HEK293 (cell line): Measurements from ENCODE around the gene SYTL1.
A peak's percentile ranks its signal among the peaks of the same experiment; 100 is the strongest.

Experiments
- CTCF ChIA-PET: fragments of 350-600 bp; formaldehyde crosslinking; extraction: SDS; loops from one replicate; lab custom pipeline; 2021; ENCODE audit warnings: antibody characterized with exemption; lab: Yijun Ruan, JAX
- POLR2A ChIA-PET: fragments of 300-600 bp; formaldehyde crosslinking; extraction: SDS; loops from one replicate; lab custom pipeline; 2020; ENCODE audit warnings: antibody characterized with exemption, inconsistent platforms; lab: Yijun Ruan, JAX
- H3K27ac ChIP-seq: fragments of 200-500 bp; sonication (Bioruptor generic); 2 replicates; pipeline ENCODE4 v1.5.1; 2014; ENCODE audit warnings: low read depth, low read length, control low read depth, inconsistent platforms; ENCODE audit errors: extremely low read depth
- H3K36me3 ChIP-seq, 2 experiments: fragments of 200-500 bp in 1 of 2; sonication (Bioruptor generic) in 1 of 2; 1 replicate in 1 of 2; 2 replicates in 1 of 2; pipeline ENCODE4 v1.5.1; 2014 to 2017; ENCODE audit warnings: inconsistent platforms in 2 of 2, low read length in 2 of 2; ENCODE audit not compliant: control insufficient read depth in 2 of 2, insufficient read depth in 1 of 2
- H3K4me1 ChIP-seq: fragments of 200-500 bp; sonication (Bioruptor generic); 2 replicates; pipeline ENCODE4 v1.5.1; 2014; ENCODE audit warnings: mild to moderate bottlenecking, low read length, inconsistent platforms; ENCODE audit not compliant: control insufficient read depth, insufficient read depth
- H3K4me3 ChIP-seq: 2 replicates; pipeline ENCODE4 v1.5.1; 2011; ENCODE audit warnings: low read depth, mild to moderate bottlenecking, control low read depth, low read length, moderate library complexity
- H3K9me3 ChIP-seq: fragments of 200-500 bp; sonication (Bioruptor generic); 2 replicates; pipeline ENCODE4 v1.5.1; 2014; ENCODE audit warnings: low read depth, low read length, inconsistent platforms; ENCODE audit not compliant: control insufficient read depth, insufficient read depth
- HOXC10 ChIP-seq: sonication (generic); formaldehyde crosslinking; IDR thresholded peaks from 2 replicates; pipeline ENCODE4 v1.8.1; 2023; ENCODE audit warnings: mild to moderate bottlenecking, missing genetic modification reagents
- RBAK ChIP-seq: fragments of 450-650 bp; formaldehyde crosslinking; IDR thresholded peaks from 2 replicates; pipeline ENCODE4 v1.5.1; 2016; ENCODE audit warnings: missing biosample characterization, missing genetic modification characterization
- SP7 ChIP-seq: fragments of 450-650 bp; formaldehyde crosslinking; IDR thresholded peaks from 2 replicates; pipeline ENCODE4 v1.5.1; 2016; ENCODE audit warnings: missing biosample characterization, missing genetic modification characterization
- TCF7L2 ChIP-seq: IDR thresholded peaks from 2 replicates; pipeline ENCODE4 v1.6.1; 2011; ENCODE audit warnings: low read depth, mild to moderate bottlenecking, inconsistent platforms, low read length, moderate library complexity, borderline replicate concordance
- ZBTB21 ChIP-seq: fragments of 450-650 bp; formaldehyde crosslinking; IDR thresholded peaks from 2 replicates; pipeline ENCODE4 v1.5.1; 2017; ENCODE audit warnings: missing biosample characterization, missing genetic modification characterization
- ZFHX2 ChIP-seq: fragments of 450-650 bp; formaldehyde crosslinking; conservative IDR thresholded peaks from 2 replicates; pipeline ENCODE4 v1.5.1; 2016; ENCODE audit warnings: missing biosample characterization, missing genetic modification characterization
- ZFP69B ChIP-seq: fragments of 450-650 bp; formaldehyde crosslinking; IDR thresholded peaks from 2 replicates; pipeline ENCODE4 v1.5.1; 2016; ENCODE audit warnings: missing biosample characterization, missing genetic modification characterization
- ZNF174 ChIP-seq: fragments of 450-650 bp; formaldehyde crosslinking; IDR thresholded peaks from 2 replicates; pipeline ENCODE4 v1.5.0; 2017; ENCODE audit warnings: missing biosample characterization, mild to moderate bottlenecking, missing genetic modification characterization
- ZNF184 ChIP-seq: fragments of 450-650 bp; IDR thresholded peaks from 2 replicates; pipeline ENCODE4 v1.5.1; 2018; ENCODE audit warnings: missing biosample characterization, mild to moderate bottlenecking, missing genetic modification characterization
- ZNF202 ChIP-seq: fragments of 450-650 bp; formaldehyde crosslinking; IDR thresholded peaks from 2 replicates; pipeline ENCODE4 v1.5.1; 2016; ENCODE audit warnings: missing biosample characterization, missing genetic modification characterization, borderline replicate concordance
- ZNF280D ChIP-seq: fragments of 450-650 bp; formaldehyde crosslinking; IDR thresholded peaks from 2 replicates; pipeline ENCODE4 v1.5.1; 2016; ENCODE audit warnings: missing biosample characterization, missing genetic modification characterization
- ZNF610 ChIP-seq: fragments of 450-650 bp; formaldehyde crosslinking; IDR thresholded peaks from 2 replicates; pipeline ENCODE4 v1.5.1; 2016; ENCODE audit warnings: missing biosample characterization, missing genetic modification characterization, borderline replicate concordance
- ZNF626 ChIP-seq: fragments of 450-650 bp; sonication (Bioruptor Pico); formaldehyde crosslinking; IDR thresholded peaks from 2 replicates; pipeline ENCODE4 v1.5.1; 2018; ENCODE audit warnings: missing biosample characterization, missing genetic modification characterization, inconsistent platforms
- ZNF777 ChIP-seq: fragments of 450-650 bp; formaldehyde crosslinking; IDR thresholded peaks from 2 replicates; pipeline ENCODE4 v1.5.1; 2017; ENCODE audit warnings: missing biosample characterization, missing genetic modification characterization, borderline replicate concordance
- ZNF792 ChIP-seq: fragments of 450-650 bp; formaldehyde crosslinking; IDR thresholded peaks from 2 replicates; pipeline ENCODE4 v1.5.1; 2016; ENCODE audit warnings: missing biosample characterization, missing genetic modification characterization
- ZNF830 ChIP-seq: fragments of 450-650 bp; IDR thresholded peaks from 2 replicates; pipeline ENCODE4 v1.5.0; 2018; ENCODE audit warnings: missing biosample characterization, missing genetic modification characterization, low read depth, mild to moderate bottlenecking, moderate library complexity
- TF ChIP-seq, protein P1 (sequence below): fragments of 450-650 bp; formaldehyde crosslinking; IDR thresholded peaks from 2 replicates; pipeline ENCODE4 v1.5.1; 2016; ENCODE audit warnings: missing biosample characterization, missing genetic modification characterization
- TF ChIP-seq, protein P2 (sequence below): fragments of 450-650 bp; formaldehyde crosslinking; IDR thresholded peaks from 2 replicates; pipeline ENCODE4 v1.5.1; 2016; ENCODE audit warnings: missing biosample characterization, missing genetic modification characterization
- TF ChIP-seq, protein P3 (sequence below): fragments of 450-650 bp; formaldehyde crosslinking; IDR thresholded peaks from 2 replicates; pipeline ENCODE4 v1.5.1; 2016; ENCODE audit warnings: missing biosample characterization, missing genetic modification characterization

Gene SYTL1

GRCh38 chr1:27393641-27394281, 51.9 kb downstream of the SYTL1 start:
- H3K36me3 ChIP-seq, result no peaks in the 10 kb centered on the region
- no peak overlapping the region for H3K4me3 ChIP-seq
- H3K4me1 ChIP-seq, result no peaks in the 10 kb centered on the region
- no peaks in the 10 kb centered on the region for H3K9me3 ChIP-seq
- CTCF ChIA-PET, result interaction anchor here (1.0 to 7.4 kb wide), 11 partner anchors 37 to 397 kb away, joined by 3 to 202 read pairs (median 6); partner anchors contain the start of gene AHDC1
- POLR2A ChIA-PET, result no interaction called here
- no peak for TF ChIP-seq ZNF280D (tag by site-specific recombination)
- no peak for TF ChIP-seq TCF7L2
- no peak for TF ChIP-seq RBAK (tag by site-specific recombination)
- TF ChIP-seq, protein P1, sequence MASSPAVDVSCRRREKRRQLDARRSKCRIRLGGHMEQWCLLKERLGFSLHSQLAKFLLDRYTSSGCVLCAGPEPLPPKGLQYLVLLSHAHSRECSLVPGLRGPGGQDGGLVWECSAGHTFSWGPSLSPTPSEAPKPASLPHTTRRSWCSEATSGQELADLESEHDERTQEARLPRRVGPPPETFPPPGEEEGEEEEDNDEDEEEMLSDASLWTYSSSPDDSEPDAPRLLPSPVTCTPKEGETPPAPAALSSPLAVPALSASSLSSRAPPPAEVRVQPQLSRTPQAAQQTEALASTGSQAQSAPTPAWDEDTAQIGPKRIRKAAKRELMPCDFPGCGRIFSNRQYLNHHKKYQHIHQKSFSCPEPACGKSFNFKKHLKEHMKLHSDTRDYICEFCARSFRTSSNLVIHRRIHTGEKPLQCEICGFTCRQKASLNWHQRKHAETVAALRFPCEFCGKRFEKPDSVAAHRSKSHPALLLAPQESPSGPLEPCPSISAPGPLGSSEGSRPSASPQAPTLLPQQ, result peak; percentile 37; the same call in 1 of the 2 replicates
- TF ChIP-seq ZFP69B (tag by site-specific recombination), result peak; percentile 89; the same call in 1 of the 2 replicates
- TF ChIP-seq ZNF792 (tag by site-specific recombination), result no peak
- no peak overlapping the region for H3K27ac ChIP-seq

GRCh38 chr1:27394282-27394658, 52.4 kb downstream of the SYTL1 start:
- CTCF ChIA-PET, result interaction anchor here (0.5 to 7.4 kb wide), 29 partner anchors 10 to 397 kb away, joined by 3 to 202 read pairs (median 4); partner anchors contain the start of genes AHDC1, FCN3, MAP3K6 and SYTL1
- Histone ChIP-seq H3K36me3 (no peaks in the 10 kb centered on the region), H3K27ac (no peak overlapping the region), H3K4me3 (no peak overlapping the region), H3K4me1 (no peaks in the 10 kb centered on the region), H3K9me3 (no peaks in the 10 kb centered on the region)
- no peak for TF ChIP-seq ZNF830 (tag by site-specific recombination)
- TF ChIP-seq, protein P2, sequence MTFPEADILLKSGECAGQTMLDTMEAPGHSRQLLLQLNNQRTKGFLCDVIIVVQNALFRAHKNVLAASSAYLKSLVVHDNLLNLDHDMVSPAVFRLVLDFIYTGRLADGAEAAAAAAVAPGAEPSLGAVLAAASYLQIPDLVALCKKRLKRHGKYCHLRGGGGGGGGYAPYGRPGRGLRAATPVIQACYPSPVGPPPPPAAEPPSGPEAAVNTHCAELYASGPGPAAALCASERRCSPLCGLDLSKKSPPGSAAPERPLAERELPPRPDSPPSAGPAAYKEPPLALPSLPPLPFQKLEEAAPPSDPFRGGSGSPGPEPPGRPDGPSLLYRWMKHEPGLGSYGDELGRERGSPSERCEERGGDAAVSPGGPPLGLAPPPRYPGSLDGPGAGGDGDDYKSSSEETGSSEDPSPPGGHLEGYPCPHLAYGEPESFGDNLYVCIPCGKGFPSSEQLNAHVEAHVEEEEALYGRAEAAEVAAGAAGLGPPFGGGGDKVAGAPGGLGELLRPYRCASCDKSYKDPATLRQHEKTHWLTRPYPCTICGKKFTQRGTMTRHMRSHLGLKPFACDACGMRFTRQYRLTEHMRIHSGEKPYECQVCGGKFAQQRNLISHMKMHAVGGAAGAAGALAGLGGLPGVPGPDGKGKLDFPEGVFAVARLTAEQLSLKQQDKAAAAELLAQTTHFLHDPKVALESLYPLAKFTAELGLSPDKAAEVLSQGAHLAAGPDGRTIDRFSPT (tag by site-specific recombination), result peak; percentile 51; the same call in 1 of the 2 replicates
- POLR2A ChIA-PET, result interaction anchor here (1.0 to 1.7 kb wide), 2 partner anchors 29 to 96 kb away, joined by 4 to 5 read pairs; no protein-coding TSS in a partner anchor

DNA sequence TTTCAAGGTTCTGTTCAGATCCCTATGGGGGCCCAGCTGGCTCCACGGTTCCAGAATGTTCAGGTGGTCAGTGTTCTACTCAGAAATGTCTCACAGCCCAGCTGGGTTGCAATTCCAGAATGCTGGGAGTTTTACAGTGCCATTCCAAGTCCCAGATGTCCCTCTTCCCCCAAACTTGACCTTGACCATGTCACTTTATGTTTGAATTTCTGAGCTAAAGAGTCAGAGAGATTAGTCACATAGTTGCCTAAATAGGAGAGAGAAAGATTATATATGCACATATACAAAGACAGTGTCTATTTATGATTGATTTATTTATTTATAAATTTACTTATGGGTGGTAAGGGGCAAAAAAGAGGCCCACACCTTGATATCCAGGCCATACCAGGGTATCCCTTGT, 53.1 kb downstream of the SYTL1 start:
- H3K27ac ChIP-seq, result no peak overlapping the region
- ChIA-PET CTCF (interaction anchor here (0.5 to 7.4 kb wide), 34 partner anchors 9 to 398 kb away, joined by 3 to 202 read pairs (median 4); partner anchors contain the start of genes AHDC1, FCN3, MAP3K6 and SYTL1), POLR2A (interaction anchor here (1.0 to 1.7 kb wide), 3 partner anchors 30 to 209 kb away, joined by 4 to 7 read pairs (median 5); partner anchors contain the start of gene AHDC1)

More for the DNA sequence above, 53.1 kb downstream of the SYTL1 start:
- Histone ChIP-seq H3K36me3 (no peaks in the 10 kb centered on the region), H3K4me3 (no peak overlapping the region), H3K9me3 (no peaks in the 10 kb centered on the region), H3K4me1 (no peaks in the 10 kb centered on the region)
- no peak for TF ChIP-seq ZNF626
- no peak for TF ChIP-seq ZBTB21 (tag by site-specific recombination)
- no peak for TF ChIP-seq ZNF184 (tag by site-specific recombination)
- TF ChIP-seq, protein P3, sequence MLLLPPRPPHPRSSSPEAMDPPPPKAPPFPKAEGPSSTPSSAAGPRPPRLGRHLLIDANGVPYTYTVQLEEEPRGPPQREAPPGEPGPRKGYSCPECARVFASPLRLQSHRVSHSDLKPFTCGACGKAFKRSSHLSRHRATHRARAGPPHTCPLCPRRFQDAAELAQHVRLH (tag by site-specific recombination), result no peak
- no peak for TF ChIP-seq ZNF610 (tag by site-specific recombination)
- no peak for TF ChIP-seq ZFHX2
- no peak for TF ChIP-seq ZNF174 (tag by site-specific recombination)
- no peak for TF ChIP-seq HOXC10 (CRISPR knock-in tag)
- no peak for TF ChIP-seq SP7 (tag by site-specific recombination)
- TF ChIP-seq ZNF777 (tag by site-specific recombination), result no peak
- no peak for TF ChIP-seq ZNF202 (tag by site-specific recombination)
